Measurements from ENCODE around the gene XPNPEP2. TPM values are rescaled to one million over a fixed set of nuclear protein-coding genes. Genes with fewer than 3 reads are reported as not detected.

The XPNPEP2 gene
- total RNA-seq, 1 experiment from 2014 or later, result not detected

- ATAC-seq (no peak), DNase-seq (ENCODE audit: low read depth, low spot score) (no peak)
- Histone ChIP-seq H3K36me3 (ENCODE audit: control insufficient read depth, insufficient read depth, low read length) (no peaks in the 10 kb centered on the region), H3K27ac (ENCODE audit: low read length) (no peak overlapping the region), H3K4me1 (ENCODE audit: control insufficient read depth, insufficient read depth, low read length) (no peaks in the 10 kb centered on the region), H3K9me3 (ENCODE audit: control insufficient read depth, insufficient read depth, low read depth, low read length) (no peaks in the 10 kb centered on the region), H3K27me3 (ENCODE audit: control insufficient read depth, insufficient read depth, low read length) (no peaks in the 10 kb centered on the region), H3K4me3 (ENCODE audit: low read depth in 2 of 2, low read length in 2 of 2) (no peak overlapping the region)
- TF ChIP-seq CTCF (IDR thresholded peaks at IDR 0.05) (no peak), REST (IDR thresholded peaks at IDR 0.05; ENCODE audit: insufficient read depth in 1 of 2, low read depth in 2 of 2, low read length in 1 of 2) (no peak), TCF7L2 (IDR thresholded peaks at IDR 0.05; ENCODE audit: low read depth, low read length) (no peak), SIN3A (IDR thresholded peaks at IDR 0.05; ENCODE audit: borderline replicate concordance, insufficient read depth, low read depth, low read length) (no peak), POLR2AphosphoS5 (IDR thresholded peaks at IDR 0.05; ENCODE audit: low read depth, low read length) (no peak)
- ChIA-PET CTCF (no interaction called here), POLR2A (no interaction called here)
- in situ Hi-C loops (cut with HindIII; ENCODE audit: low pct_unique_long_range_greater_than_20kb, low sequenced_read_pairs) (no loop called here), intact Hi-C loops (cut with micrococcal nuclease; ENCODE audit: unreplicated experiment) (no loop called here)
- no TSS peak for BruUV-seq (replicated peaks)
These were observed 52.0 kb downstream of the XPNPEP2 start for GRCh38 chrX:129790808-129791207.

GRCh38 chrX:129791336-129791735 lies 52.6 kb downstream of the XPNPEP2 start:
- TF ChIP-seq REST (IDR thresholded peaks at IDR 0.05; ENCODE audit: insufficient read depth in 1 of 2, low read depth in 2 of 2, low read length in 1 of 2) (no peak), CTCF (IDR thresholded peaks at IDR 0.05) (no peak), SIN3A (IDR thresholded peaks at IDR 0.05; ENCODE audit: borderline replicate concordance, insufficient read depth, low read depth, low read length) (no peak), TCF7L2 (IDR thresholded peaks at IDR 0.05; ENCODE audit: low read depth, low read length) (no peak), POLR2AphosphoS5 (IDR thresholded peaks at IDR 0.05; ENCODE audit: low read depth, low read length) (no peak)
- ATAC-seq (no peak), DNase-seq (ENCODE audit: low read depth, low spot score) (no peak)
- ChIA-PET POLR2A (no interaction called here), CTCF (no interaction called here)
- no peaks in the 10 kb centered on the region for H3K9me3 ChIP-seq (ENCODE audit: control insufficient read depth, insufficient read depth, low read depth, low read length)
- in situ Hi-C loops (cut with HindIII; ENCODE audit: low pct_unique_long_range_greater_than_20kb, low sequenced_read_pairs), result no loop called here
- H3K4me3 ChIP-seq (ENCODE audit: low read depth in 2 of 2, low read length in 2 of 2), result no peak overlapping the region
- BruUV-seq (replicated peaks), result no TSS peak
- H3K27me3 ChIP-seq (ENCODE audit: control insufficient read depth, insufficient read depth, low read length), result no peaks in the 10 kb centered on the region
- no peak overlapping the region for H3K27ac ChIP-seq (ENCODE audit: low read length)
- intact Hi-C loops (cut with micrococcal nuclease; ENCODE audit: unreplicated experiment), result no loop called here
- no peaks in the 10 kb centered on the region for H3K36me3 ChIP-seq (ENCODE audit: control insufficient read depth, insufficient read depth, low read length)
- no peaks in the 10 kb centered on the region for H3K4me1 ChIP-seq (ENCODE audit: control insufficient read depth, insufficient read depth, low read length)
